COLO829 (cell line): ENCODE results near the gene TMEM185B.

Source experiments
- DNase-seq: peaks from one replicate; pipeline ENCODE4 v3.0.0; 2012; ENCODE audit warnings: low spot score

TMEM185B gene

DNA sequence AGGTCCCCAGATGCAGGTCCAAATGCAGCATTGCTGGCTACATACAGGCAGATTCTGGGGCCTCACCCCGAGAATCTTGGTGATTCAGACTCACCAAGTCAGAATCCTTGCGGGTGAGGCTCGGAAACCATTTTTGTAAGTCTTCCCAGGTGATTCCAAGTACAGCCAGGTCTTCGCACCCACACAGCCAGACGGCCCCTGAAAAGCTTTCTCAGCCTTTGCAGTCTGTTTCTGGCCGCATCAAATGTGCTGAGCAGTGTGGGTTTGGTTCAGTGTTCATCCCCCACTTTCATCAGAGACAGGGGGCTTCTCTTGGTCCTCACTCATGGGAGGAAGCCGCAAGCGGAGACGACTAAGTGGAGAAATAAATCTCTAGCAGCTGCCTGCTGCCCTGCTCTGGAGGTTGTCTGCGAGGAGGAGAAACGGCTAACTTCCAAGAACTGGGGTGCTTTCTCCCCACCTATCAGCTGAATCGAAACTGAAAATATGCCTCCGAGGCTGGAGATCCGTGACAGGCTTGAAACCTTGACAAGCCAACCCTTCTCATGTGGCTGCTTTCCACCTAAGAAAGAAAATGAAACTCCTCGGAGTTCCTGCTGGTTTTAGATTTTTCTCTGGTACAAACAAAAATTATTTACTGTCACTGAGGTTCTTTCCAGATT lies 8.9 kb upstream of the TMEM185B start:
- DNase-seq, result no peak

GRCh38 chr2:120231564-120231973 lies 8.4 kb upstream of the TMEM185B start:
- no peak for DNase-seq

DNA sequence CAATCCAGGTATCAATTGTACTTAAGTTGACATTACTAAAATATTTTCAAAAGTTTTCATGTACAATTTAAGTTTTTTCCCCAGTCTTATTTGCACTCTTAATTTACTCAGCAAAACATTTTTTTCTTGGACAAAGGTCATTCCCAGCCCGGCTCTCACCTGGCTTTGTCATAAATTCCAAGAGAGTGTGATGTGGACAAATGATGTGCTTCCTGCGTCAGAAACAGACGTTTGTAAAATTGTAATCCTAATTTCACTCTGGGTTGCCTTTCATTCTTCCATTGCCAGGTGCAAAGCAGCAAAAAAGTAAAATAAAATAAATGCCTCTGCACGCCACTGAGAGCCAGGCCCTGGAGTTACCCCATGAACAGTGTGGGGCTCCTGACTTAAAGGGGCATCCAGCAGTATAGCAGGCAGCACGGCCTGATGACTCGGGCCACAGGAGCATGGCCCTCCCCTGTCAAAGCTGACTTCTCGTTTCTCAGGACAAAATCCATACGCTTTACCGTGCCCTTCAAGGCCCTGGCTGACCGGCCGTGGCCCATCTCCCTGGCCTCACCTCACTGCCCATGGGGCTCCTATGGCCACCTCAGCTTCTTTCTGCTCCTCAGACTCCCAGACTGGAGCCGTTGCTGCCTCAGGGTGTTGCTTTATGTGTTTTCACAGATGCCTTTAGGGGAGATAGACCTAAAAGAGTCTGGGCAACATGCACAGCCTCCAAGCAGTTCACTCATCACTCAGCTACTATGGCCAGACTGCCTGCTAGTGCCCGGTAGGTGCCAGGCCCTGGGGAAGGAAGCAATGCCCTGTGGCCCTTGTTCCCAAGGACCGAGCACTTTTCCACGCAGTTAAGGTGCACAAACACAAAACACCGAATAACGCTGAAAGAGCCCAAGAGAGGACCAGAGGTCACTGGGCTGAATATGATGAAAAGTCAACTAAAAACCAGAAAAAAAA lies 7.6 kb upstream of the TMEM185B start:
- DNase-seq, result no peak

DNA sequence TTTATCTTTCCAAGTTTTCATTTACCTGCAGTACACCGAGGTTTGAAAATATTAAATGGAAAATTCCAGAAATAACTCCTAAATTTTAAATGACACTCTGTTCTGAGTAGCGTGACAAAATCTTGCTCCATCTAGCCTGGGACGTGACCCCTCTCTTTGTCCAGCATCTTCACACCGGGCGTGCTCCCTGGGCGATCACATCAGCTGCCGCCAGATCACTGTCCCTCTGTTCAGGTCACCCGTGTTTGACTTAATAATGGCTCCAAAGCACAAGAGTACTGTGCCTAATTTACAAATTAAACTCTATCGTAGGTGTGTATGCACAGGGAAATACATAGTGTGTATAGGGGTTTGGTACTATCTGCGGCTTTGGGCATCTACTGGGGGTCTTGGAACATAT lies 6.1 kb upstream of the TMEM185B start:
- no peak for DNase-seq

DNA sequence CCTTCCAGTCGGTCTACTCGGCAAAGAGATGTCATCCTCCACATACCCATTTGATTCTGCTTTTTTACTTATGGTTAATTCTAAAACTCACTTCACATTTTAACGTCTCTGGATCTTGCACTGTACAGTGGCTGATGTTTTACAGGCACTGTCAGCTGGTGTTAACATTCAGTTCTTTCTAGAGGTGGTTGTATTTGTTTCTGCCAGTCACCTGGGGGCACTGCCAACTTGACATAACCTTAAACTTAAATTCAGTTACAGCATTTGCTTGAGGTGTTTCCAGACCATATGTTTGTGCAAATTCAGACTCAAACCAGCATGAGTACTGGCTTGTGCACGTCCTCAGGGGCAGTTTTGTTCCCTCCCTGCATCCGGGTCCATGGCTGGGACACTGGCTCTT lies 5.3 kb upstream of the TMEM185B start:
- no peak for DNase-seq

GRCh38 chr2:120227111-120227991 lies 4.2 kb upstream of the TMEM185B start:
- DNase-seq, result no peak

GRCh38 chr2:120226316-120226715 lies 3.1 kb upstream of the TMEM185B start:
- DNase-seq, result no peak

GRCh38 chr2:120225549-120226065 lies 2.4 kb upstream of the TMEM185B start:
- no peak for DNase-seq

- no peak for DNase-seq
These were observed 1.7 kb upstream of the TMEM185B start for GRCh38 chr2:120224735-120225548.

DNA sequence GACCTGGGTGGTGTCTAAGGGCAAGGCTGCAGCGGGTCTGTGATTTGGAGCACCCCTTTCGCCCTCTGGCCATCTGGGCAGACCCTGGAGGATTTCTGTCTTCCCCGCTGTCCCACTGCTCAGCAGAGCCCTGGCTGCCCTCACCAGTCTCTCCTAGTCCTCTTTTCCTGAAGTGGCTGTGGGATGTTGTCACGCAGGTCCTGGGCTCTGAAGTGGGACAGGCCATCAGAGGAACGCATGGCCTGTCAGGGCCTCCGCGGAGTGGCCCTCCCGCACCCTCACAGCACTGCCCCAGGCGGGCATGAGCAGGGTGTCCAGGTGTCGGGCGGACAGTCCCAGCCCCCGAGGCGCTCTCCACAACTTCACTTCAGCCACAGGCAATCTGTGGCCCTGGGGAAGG lies 1.1 kb upstream of the TMEM185B start:
- DNase-seq, result no peak

DNA sequence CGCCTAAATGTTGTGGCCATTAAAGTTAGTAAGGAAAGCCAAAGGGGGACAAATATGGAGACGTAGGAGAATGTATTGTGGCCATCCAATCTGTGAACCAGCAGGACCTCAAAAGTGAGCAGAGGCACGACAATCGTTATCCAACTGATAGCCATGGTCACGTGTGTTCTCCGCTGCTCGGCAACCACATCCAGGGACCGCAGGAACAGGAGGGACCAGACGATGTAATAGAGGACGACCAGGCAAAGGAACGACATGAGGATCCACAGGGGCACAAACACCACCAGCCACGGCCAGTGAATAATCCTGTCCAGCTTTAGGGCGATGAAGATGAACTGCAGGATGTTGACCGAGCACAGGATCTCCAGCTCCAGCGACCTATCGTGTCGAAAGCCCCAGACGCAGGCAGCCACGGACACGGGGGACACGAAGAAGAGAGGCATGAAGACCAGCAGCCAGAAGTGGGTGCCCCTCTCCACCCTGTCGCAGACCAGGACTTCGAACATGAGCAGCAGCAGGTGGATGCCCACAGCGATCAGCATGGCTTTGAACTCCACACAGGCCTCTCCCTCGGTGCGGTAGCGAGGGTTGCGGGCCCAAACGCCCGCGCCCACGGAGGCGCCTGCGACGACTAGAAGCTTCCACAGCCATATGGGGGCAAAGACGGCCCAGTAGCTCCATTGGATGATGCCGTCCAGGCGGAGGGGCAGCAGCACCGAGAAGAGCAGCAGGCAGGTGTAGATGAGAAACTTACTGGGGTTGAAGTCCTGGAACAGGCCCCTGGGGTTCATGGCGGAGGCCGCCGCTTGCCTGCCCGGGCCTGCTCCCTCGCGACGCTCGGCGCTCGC lies 790 bp downstream of the TMEM185B start:
- no peak for DNase-seq

- no peak for DNase-seq
These were observed 1.6 kb downstream of the TMEM185B start for GRCh38 chr2:120221616-120222015.

- no peak for DNase-seq
These were observed 2.4 kb downstream of the TMEM185B start for GRCh38 chr2:120220756-120221155.

GRCh38 chr2:120219766-120220165 lies 3.4 kb downstream of the TMEM185B start:
- no peak for DNase-seq

DNA sequence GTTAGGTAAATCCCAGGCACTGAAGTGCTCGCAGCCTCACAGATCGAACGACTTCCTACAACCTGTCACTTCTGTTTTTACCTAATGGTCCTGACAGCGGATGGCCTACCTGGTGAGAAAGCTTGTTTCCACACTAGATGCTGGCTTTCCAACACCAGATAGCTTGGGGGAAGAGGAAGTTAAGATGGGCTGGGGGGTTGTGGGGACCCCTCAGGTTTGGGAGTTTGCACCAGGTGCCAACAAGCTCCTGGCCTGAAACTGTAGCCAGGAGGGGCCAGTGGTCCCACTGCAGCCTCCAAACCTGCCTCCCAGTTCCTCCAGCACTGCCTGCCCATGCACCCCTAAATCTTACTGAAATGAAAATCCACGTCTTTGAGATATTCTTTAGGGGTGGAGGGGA lies 3.9 kb downstream of the TMEM185B start:
- DNase-seq, result no peak

DNA sequence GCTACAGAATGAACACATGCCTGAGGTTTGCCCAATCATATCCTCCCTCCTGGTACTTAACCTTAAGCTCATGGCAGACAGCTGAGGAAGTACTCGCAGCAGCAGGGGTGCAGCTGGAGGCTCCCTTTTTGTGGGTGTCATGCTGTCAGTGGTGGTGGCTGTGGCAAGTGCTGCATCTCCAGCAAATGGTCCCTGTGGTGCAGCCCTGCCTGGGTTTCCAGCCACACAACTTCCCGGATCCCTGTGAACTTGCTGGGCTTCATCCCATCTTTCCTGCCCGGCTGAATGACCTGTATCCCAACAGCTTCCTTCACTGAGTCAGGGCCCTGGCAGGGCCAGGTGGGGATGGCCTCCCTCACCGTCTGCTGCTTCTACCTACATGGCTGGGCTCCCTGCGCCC lies 5.0 kb downstream of the TMEM185B start:
- DNase-seq, result no peak

GRCh38 chr2:120210270-120210693 lies 12.9 kb downstream of the TMEM185B start:
- no peak for DNase-seq

DNA sequence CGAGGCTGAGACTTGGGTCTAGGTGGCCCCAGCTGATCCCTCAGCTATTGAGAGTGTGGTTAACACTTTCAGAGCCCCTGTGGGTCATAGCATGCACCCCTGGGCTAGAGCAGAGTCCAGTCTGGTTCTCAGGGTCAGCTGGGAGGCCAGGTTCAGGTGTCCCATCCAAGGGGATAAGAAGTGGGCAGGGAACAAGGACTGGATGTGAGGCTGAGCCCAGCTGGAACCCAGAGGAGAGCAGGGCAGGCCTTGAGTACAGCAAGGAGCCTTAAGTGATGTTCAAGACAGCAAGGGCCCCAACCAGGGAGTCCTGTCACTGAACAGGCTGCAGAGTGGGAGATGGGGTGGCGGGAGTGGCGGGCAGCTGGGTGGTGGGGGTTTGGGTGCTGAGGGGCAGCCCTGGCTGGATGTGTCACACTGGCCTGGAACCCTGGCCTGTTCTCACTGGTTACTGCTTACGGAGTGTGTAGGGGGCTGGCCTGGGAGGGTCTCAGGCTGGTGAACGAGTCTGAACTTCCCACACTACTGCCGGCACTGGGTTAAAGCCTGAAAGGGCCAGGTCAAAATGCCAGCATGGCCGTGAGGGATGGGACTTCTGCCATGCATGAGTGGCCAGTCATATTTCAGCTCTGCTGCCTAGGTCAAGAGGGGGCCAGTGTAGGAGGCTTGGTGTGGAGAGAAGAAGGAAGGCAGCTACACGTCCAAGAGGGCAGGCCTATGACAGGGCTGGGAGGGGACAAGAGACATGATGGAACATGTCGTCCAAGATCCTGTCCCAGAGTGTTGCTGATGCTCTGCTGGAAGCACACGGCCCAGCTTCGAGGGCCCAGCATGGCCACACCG lies 13.6 kb downstream of the TMEM185B start:
- DNase-seq, result no peak
